Sigmoid colon (tissue), 7 donors: ENCODE measurements around the gene SLC9A9. TPM values are rescaled to one million over a fixed set of nuclear protein-coding genes. Genes with fewer than 3 reads are reported as not detected.

Source experiments
- DNase-seq: peaks from one replicate; pipeline ENCODE4 v3.0.0-alpha.2; 2019
- H3K27ac ChIP-seq, 4 donors: fragments of 200-600 bp; sonication (generic); one replicate each; pipeline ENCODE4 v1.5.1; 2016 to 2019; ENCODE audit warnings: mild to moderate bottlenecking in 1 of 4
- H3K27me3 ChIP-seq, 3 donors: fragments of 200-600 bp; sonication (generic); one replicate each; pipeline ENCODE4 v1.5.1; 2019; ENCODE audit warnings: mild to moderate bottlenecking in 1 of 3
- H3K36me3 ChIP-seq, 4 donors: fragments of 200-600 bp; sonication (generic); one replicate each; pipeline ENCODE4 v1.5.1; 2016 to 2019
- H3K4me1 ChIP-seq, 4 donors: fragments of 200-600 bp; sonication (generic); one replicate each; pipeline ENCODE4 v1.5.1; 2017 to 2019
- H3K4me3 ChIP-seq, 4 donors: fragments of 200-600 bp; sonication (generic); one replicate each; pipeline ENCODE4 v1.5.1; 2017 to 2019; ENCODE audit warnings: mild to moderate bottlenecking in 2 of 4, moderate library complexity in 1 of 4
- H3K9me3 ChIP-seq, 4 donors: fragments of 200-600 bp in 3 of 4; sonication (generic) in 3 of 4; one replicate each; pipeline versions ENCODE4 v1.5.1 to v1.6.1; 2013 to 2019
- CTCF ChIP-seq, 4 experiments: fragments of 450-650 bp in 3 of 4; fragments of 200-600 bp in 1 of 4; IDR thresholded peaks; one replicate each; pipeline ENCODE4 v1.5.1; 2016 to 2019; ENCODE audit warnings: antibody characterized with exemption in 4 of 4, mild to moderate bottlenecking in 3 of 4, moderate library complexity in 2 of 4
- EP300 ChIP-seq, 4 donors: sonication (generic); formaldehyde crosslinking; IDR thresholded peaks; one replicate each; pipeline ENCODE4 v1.6.1; 2017; ENCODE audit warnings: antibody characterized with exemption in 4 of 4
- POLR2A ChIP-seq, 2 donors: fragments of 450-650 bp; IDR thresholded peaks; one replicate each; pipeline ENCODE4 v1.6.1; 2016; ENCODE audit warnings: antibody characterized with exemption in 2 of 2, mild to moderate bottlenecking in 2 of 2, moderate library complexity in 2 of 2
- POLR2AphosphoS5 ChIP-seq, 4 donors: sonication (generic); formaldehyde crosslinking; IDR thresholded peaks; one replicate each; pipeline ENCODE4 v1.6.1; 2017; ENCODE audit warnings: antibody characterized with exemption in 4 of 4
- WGBS, 2 donors: extraction: QIAGEN DNeasy Blood & Tissue Kit; methylation state at CpG; one replicate each; pipeline ENCODE4 v1.1.7; 2013; 5-methylcytosine and 5-hydroxymethylcytosine counted together
- intact Hi-C: fragments of 100-400 bp; cut with DNase I; formaldehyde crosslinking; loops from one replicate; pipeline ENCODE4 v1.15.1; 2023
- polyA plus RNA-seq, 3 donors: library from polyadenylated mRNA; stranded (reverse); fragments of 200-250 nt; gene quantifications; one replicate each; pipeline ENCODE4 v1.2.3, GENCODE V29; 2013
- total RNA-seq, 4 donors: library from RNA; depleted of rRNA; stranded (reverse); fragments of >200 nt; gene quantifications; one replicate each; pipeline ENCODE4 v1.1.0, GENCODE V29; 2016
- donor health status: healthy with polysubstance abuse.
- donor health status: Bipolar disorder and iron deficiency.
- donor health status: healthy.

The SLC9A9 gene
- total and polyA plus RNA-seq, 7 donors = 2.4 to 29.9 (median 18.9) TPM

GRCh38 chr3:143380449-143380848, 467.8 kb downstream of the SLC9A9 start:
- Histone ChIP-seq H3K9me3 (no peaks in the 10 kb centered on the region), H3K36me3 (no peaks in the 10 kb centered on the region), H3K27ac (no peak overlapping the region), H3K4me3 (no peak overlapping the region), H3K27me3 (no peaks in the 10 kb centered on the region), H3K4me1 (no peaks in the 10 kb centered on the region)
- no peak for TF ChIP-seq CTCF (IDR thresholded peaks at IDR 0.05)
- TF ChIP-seq POLR2A (IDR thresholded peaks at IDR 0.05) = no peak
- TF ChIP-seq EP300 (IDR thresholded peaks at IDR 0.05) = no peak
- no peak for TF ChIP-seq POLR2AphosphoS5 (IDR thresholded peaks at IDR 0.05)
- no peak for DNase-seq
- intact Hi-C loops = no loop called here

- no peaks in the 10 kb centered on the region for H3K27me3 ChIP-seq
- no peak for DNase-seq
- no peak overlapping the region for H3K27ac ChIP-seq
- H3K4me1 ChIP-seq = no peaks in the 10 kb centered on the region
- no peaks in the 10 kb centered on the region for H3K9me3 ChIP-seq
- intact Hi-C loops = no loop called here
- WGBS, 2 donors = 96% methylated on average over 1 of the region's 1 CpG
- TF ChIP-seq EP300 (IDR thresholded peaks at IDR 0.05) (no peak), POLR2AphosphoS5 (IDR thresholded peaks at IDR 0.05) (no peak), POLR2A (IDR thresholded peaks at IDR 0.05) (no peak)
- H3K4me3 ChIP-seq = no peak overlapping the region
- no peaks in the 10 kb centered on the region for H3K36me3 ChIP-seq
These were observed 472.6 kb downstream of the SLC9A9 start for GRCh38 chr3:143375698-143376097.

GRCh38 chr3:143367171-143367570, 481.1 kb downstream of the SLC9A9 start:
- Histone ChIP-seq H3K27ac (no peak overlapping the region), H3K27me3 (no peaks in the 10 kb centered on the region), H3K36me3 (no peaks in the 10 kb centered on the region), H3K4me3 (no peak overlapping the region), H3K4me1 (no peaks in the 10 kb centered on the region), H3K9me3 (no peaks in the 10 kb centered on the region)
- DNase-seq = no peak
- TF ChIP-seq CTCF (IDR thresholded peaks at IDR 0.05) = no peak
- TF ChIP-seq POLR2A (IDR thresholded peaks at IDR 0.05) = no peak
- TF ChIP-seq EP300 (IDR thresholded peaks at IDR 0.05) = no peak
- no peak for TF ChIP-seq POLR2AphosphoS5 (IDR thresholded peaks at IDR 0.05)
- WGBS, 2 donors = 49 to 69% methylated on average over 1 of the region's 1 CpG
- intact Hi-C loops = no loop called here

- WGBS, 2 donors = 85 to 89% methylated on average over 1 of the region's 1 CpG
- H3K4me1 ChIP-seq = no peaks in the 10 kb centered on the region
- TF ChIP-seq EP300 (IDR thresholded peaks at IDR 0.05) = no peak
- no peak for TF ChIP-seq POLR2AphosphoS5 (IDR thresholded peaks at IDR 0.05)
- no peak for TF ChIP-seq POLR2A (IDR thresholded peaks at IDR 0.05)
- no peak overlapping the region for H3K27ac ChIP-seq
- no peak overlapping the region for H3K4me3 ChIP-seq
- H3K27me3 ChIP-seq = no peaks in the 10 kb centered on the region
- DNase-seq = no peak
- intact Hi-C loops = no loop called here
- H3K36me3 ChIP-seq = no peaks in the 10 kb centered on the region
- H3K9me3 ChIP-seq = no peaks in the 10 kb centered on the region
These were observed 481.6 kb downstream of the SLC9A9 start for GRCh38 chr3:143366672-143367071.

- no peaks in the 10 kb centered on the region for H3K36me3 ChIP-seq
- TF ChIP-seq POLR2A (IDR thresholded peaks at IDR 0.05) = no peak
- TF ChIP-seq EP300 (IDR thresholded peaks at IDR 0.05) = no peak
- TF ChIP-seq POLR2AphosphoS5 (IDR thresholded peaks at IDR 0.05) = no peak
- TF ChIP-seq CTCF (IDR thresholded peaks at IDR 0.05) = no peak
- H3K27ac ChIP-seq = no peak overlapping the region
- intact Hi-C loops = no loop called here
- H3K4me1 ChIP-seq = no peaks in the 10 kb centered on the region
- H3K27me3 ChIP-seq = no peaks in the 10 kb centered on the region
- no peak for DNase-seq
- 94 to 98% methylated on average over 1 of the region's 1 CpG for WGBS, 2 donors
- no peaks in the 10 kb centered on the region for H3K9me3 ChIP-seq
- no peak overlapping the region for H3K4me3 ChIP-seq
These were observed 484.3 kb downstream of the SLC9A9 start for GRCh38 chr3:143363949-143364348.

- no peak for DNase-seq
- no peaks in the 10 kb centered on the region for H3K4me1 ChIP-seq
- no peak overlapping the region for H3K4me3 ChIP-seq
- H3K27me3 ChIP-seq = no peaks in the 10 kb centered on the region
- no peaks in the 10 kb centered on the region for H3K36me3 ChIP-seq
- intact Hi-C loops = no loop called here
- no peak overlapping the region for H3K27ac ChIP-seq
- H3K9me3 ChIP-seq = no peaks in the 10 kb centered on the region
- TF ChIP-seq POLR2A (IDR thresholded peaks at IDR 0.05) (no peak), EP300 (IDR thresholded peaks at IDR 0.05) (no peak), CTCF (IDR thresholded peaks at IDR 0.05) (no peak), POLR2AphosphoS5 (IDR thresholded peaks at IDR 0.05) (no peak)
- 51 to 84% methylated on average over 3 of the region's 3 CpGs for WGBS, 2 donors
These were observed 485.0 kb downstream of the SLC9A9 start for GRCh38 chr3:143363276-143363675.
